ENCODE data around the gene TSHZ1.

The TSHZ1 gene

DNA sequence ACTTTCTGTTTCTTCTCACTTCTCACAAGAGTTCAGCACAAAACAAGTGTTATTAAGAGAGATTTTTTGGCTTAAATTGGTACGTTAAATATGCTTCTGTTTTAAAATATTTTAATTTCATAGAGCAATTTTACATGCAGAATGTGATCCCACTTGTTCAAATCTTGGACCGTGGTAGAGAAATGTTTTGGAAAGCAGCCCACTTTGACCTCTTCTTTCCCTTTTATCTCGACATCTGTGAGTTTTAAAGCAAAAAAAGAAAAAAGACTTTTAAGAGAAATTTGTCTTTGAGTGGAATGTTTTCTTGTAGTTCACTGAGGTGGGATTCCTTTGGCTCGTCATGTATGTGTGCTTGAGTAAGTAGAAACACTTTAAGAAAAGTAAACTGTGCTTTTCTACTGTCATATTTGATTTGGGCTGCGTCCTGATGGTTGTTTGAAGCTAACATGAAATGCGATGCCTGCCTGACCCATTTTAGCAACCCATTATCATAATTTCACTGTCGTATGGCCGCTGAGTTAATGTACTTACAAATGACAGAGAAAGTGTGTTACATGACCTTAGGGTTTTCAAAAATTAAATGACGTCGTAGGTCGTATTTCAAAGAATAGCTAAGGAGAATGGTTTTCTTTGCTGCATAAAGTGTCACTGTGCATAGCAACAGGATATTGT lies 54.5 kb downstream of the TSHZ1 start:
- no peak for DNase-seq

DNA sequence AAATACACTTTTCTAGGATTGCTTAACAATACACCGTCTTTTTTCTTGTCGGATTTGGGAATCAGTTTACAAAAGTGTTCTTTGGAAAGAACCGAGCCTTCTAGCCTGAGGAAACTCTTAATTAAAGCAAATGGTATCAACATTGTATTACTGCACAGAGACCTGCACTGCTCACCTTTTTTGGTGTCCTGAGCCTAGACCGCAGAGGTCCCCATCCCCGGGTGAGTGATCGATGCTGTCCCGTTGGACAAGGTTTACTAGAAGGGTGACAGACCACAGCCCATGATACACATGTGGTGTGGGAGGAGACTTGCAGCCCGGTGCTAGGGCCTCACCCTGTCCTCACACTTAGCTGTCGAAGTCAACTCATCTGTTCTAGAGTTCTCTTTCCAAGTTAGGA lies 55.3 kb downstream of the TSHZ1 start:
- no peak for DNase-seq

GRCh38 chr18:75267643-75268363 lies 57.2 kb downstream of the TSHZ1 start:
- no peak for DNase-seq

DNA sequence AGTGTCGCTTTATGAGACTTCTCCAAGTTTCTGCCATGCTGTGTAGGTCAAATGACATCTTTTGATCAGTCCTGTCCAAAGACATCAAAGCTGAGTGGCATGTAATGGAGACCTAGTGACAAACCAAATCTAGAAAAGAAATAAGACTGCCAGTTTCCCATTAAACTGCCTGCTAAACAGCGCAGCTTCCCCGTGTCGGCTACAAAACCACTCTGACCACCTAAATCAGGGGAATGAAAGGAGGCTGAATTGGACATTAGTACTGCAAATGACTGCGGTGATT lies 57.7 kb downstream of the TSHZ1 start:
- DNase-seq = no peak

GRCh38 chr18:75269124-75269680 lies 58.6 kb downstream of the TSHZ1 start:
- no peak for DNase-seq

GRCh38 chr18:75269696-75270095 lies 59.1 kb downstream of the TSHZ1 start:
- no peak for DNase-seq

GRCh38 chr18:75271952-75272351 lies 61.4 kb downstream of the TSHZ1 start:
- DNase-seq = no peak

GRCh38 chr18:75273817-75274216 lies 63.2 kb downstream of the TSHZ1 start:
- no peak for DNase-seq

- DNase-seq = no peak
These were observed 64.6 kb downstream of the TSHZ1 start for GRCh38 chr18:75275226-75275625.

- peak in 2 of 51 donors; percentile 19 to 45 for DNase-seq
These were observed 66.4 kb downstream of the TSHZ1 start for GRCh38 chr18:75276818-75277609.

DNA sequence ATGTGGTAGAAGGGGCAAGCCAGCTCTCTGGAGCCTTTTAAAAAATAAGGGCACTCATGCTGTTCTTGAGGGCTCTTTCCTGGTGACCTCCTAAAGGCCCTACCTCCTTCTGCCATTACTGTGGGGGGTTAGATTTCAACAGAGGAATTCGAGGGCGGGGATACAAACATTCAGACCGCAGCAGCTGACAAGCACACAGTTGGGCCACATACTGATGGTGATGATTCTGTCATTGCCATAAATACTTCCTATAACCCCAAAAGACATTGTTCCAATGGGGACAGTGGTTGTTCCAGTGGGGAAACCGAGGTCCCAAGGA lies 67.0 kb downstream of the TSHZ1 start:
- no peak for DNase-seq

DNA sequence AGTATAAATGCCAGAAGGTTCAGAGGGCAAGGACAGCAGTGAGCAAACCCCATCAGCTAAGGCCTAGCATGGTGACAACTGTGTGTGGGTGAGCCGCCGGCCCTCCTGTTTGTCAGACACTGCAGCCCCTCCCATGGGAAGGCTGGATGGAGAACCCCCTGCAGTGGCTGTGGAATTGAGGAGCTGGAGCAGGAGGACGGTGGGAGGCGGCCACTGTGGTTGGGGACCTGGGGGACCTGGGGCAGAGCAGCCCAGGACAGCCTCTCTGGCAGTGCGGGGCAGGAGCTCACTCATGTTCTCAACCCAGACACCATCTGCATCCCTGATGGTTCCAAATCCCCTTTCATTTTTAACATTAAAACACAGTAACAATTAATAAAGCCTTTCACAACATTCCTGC lies 68.8 kb downstream of the TSHZ1 start:
- DNase-seq = no peak

GRCh38 chr18:75280427-75281280 lies 70.1 kb downstream of the TSHZ1 start:
- DNase-seq = no peak

- no peak for DNase-seq
These were observed 72.1 kb downstream of the TSHZ1 start for GRCh38 chr18:75282746-75283145.

- no peak for DNase-seq
These were observed 73.1 kb downstream of the TSHZ1 start for GRCh38 chr18:75283731-75284130.

GRCh38 chr18:75284566-75284965 lies 74.0 kb downstream of the TSHZ1 start:
- no peak for DNase-seq

- DNase-seq = no peak
These were observed 75.3 kb downstream of the TSHZ1 start for GRCh38 chr18:75285876-75286275.

DNA sequence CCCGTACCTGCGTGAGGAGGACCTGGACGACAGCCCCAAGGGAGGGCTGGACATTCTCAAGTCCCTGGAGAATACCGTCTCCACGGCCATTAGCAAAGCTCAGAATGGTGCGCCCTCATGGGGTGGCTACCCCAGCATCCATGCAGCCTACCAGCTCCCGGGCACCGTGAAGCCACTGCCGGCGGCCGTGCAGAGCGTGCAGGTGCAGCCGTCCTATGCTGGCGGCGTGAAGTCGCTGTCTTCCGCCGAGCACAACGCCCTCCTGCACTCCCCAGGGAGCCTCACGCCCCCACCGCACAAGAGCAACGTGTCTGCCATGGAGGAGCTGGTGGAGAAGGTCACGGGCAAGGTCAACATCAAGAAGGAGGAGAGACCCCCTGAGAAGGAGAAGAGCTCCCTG lies 76.4 kb downstream of the TSHZ1 start:
- DNase-seq = no peak

DNA sequence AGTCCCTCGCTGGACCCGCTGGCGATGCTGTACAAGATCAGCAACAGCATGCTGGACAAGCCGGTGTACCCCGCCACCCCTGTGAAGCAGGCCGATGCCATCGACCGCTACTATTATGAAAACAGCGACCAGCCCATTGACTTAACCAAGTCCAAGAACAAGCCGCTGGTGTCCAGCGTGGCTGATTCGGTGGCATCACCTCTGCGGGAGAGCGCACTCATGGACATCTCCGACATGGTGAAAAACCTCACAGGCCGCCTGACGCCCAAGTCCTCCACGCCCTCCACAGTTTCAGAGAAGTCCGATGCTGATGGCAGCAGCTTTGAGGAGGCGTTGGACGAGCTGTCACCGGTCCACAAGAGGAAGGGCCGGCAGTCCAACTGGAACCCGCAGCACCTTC lies 77.1 kb downstream of the TSHZ1 start:
- DNase-seq = no peak

- no peak for DNase-seq
These were observed 79.2 kb downstream of the TSHZ1 start for GRCh38 chr18:75289761-75290160.

- DNase-seq = no peak
These were observed 80.3 kb downstream of the TSHZ1 start for GRCh38 chr18:75290737-75291358.

Data from hypothalamus (tissue), 51 donors.